CD14-positive monocyte (primary cell): Measurements from ENCODE around the gene ZNF423. TPM values are rescaled to one million over a fixed set of nuclear protein-coding genes. Genes with fewer than 3 reads are reported as not detected.

Experiments
- DNase-seq, 3 donors: peaks; one replicate each; pipeline ENCODE4 v3.0.0-alpha.2; 2011 to 2022
- H2AFZ ChIP-seq: 2 replicates; pipeline ENCODE4 v1.6.0; 2012; ENCODE audit warnings: mild to moderate bottlenecking, low read depth, low read length, inconsistent platforms; ENCODE audit not compliant: insufficient read depth, poor library complexity, severe bottlenecking
- H3K27ac ChIP-seq, 2 donors: 1 replicate in 1 of 2; 2 replicates in 1 of 2; pipeline ENCODE4 v1.5.1; 2012 to 2013; ENCODE audit warnings: low read length in 2 of 2, control low read depth in 1 of 2, inconsistent platforms in 1 of 2, low read depth in 1 of 2, mild to moderate bottlenecking in 1 of 2
- H3K27me3 ChIP-seq, 2 donors: one replicate each; pipeline versions ENCODE4 v1.6.0 to v1.6.1; 2011 to 2013; ENCODE audit warnings: low read length in 2 of 2; ENCODE audit not compliant: control insufficient read depth in 2 of 2, insufficient read depth in 2 of 2
- H3K36me3 ChIP-seq, 2 donors: replicated peaks in 1 of 2; 1 replicate in 1 of 2; 2 replicates in 1 of 2; pipeline versions ENCODE4 v1.5.1 to v1.6.1; 2012 to 2013; ENCODE audit warnings: low read length in 2 of 2, control low read depth in 1 of 2, inconsistent platforms in 1 of 2, mild to moderate bottlenecking in 1 of 2; ENCODE audit not compliant: insufficient read depth in 2 of 2, control insufficient read depth in 1 of 2
- H3K4me1 ChIP-seq, 2 donors: 1 replicate in 1 of 2; 2 replicates in 1 of 2; pipeline versions ENCODE4 v1.5.1 to v1.6.1; 2012 to 2013; ENCODE audit warnings: low read length in 2 of 2, control low read depth in 1 of 2, inconsistent platforms in 1 of 2, mild to moderate bottlenecking in 1 of 2, moderate library complexity in 1 of 2; ENCODE audit not compliant: insufficient read depth in 2 of 2, control insufficient read depth in 1 of 2
- H3K4me2 ChIP-seq: replicated peaks from 2 replicates; pipeline ENCODE3; 2012; ENCODE audit warnings: low read length, moderate library complexity, mild to moderate bottlenecking; ENCODE audit not compliant: poor library complexity, severe bottlenecking; ENCODE audit errors: extremely low read depth
- H3K4me3 ChIP-seq, 3 experiments: fragments of 200-600 bp in 1 of 3; sonication (generic) in 1 of 3; replicated peaks in 1 of 3; 1 replicate in 2 of 3; 2 replicates in 1 of 3; pipeline ENCODE4 v1.5.1; 2011 to 2013; ENCODE audit warnings: low read length in 3 of 3, mild to moderate bottlenecking in 3 of 3, control low read depth in 2 of 3, low read depth in 2 of 3, inconsistent platforms in 1 of 3, moderate library complexity in 1 of 3
- H3K79me2 ChIP-seq: 2 replicates; pipeline ENCODE4 v1.6.0; 2012; ENCODE audit warnings: mild to moderate bottlenecking, control low read depth, inconsistent platforms, low read length, moderate library complexity; ENCODE audit not compliant: insufficient read depth
- H3K9ac ChIP-seq: 2 replicates; pipeline ENCODE4 v1.6.0; 2017; ENCODE audit warnings: low read length, mild to moderate bottlenecking; ENCODE audit not compliant: insufficient read depth, poor library complexity, severe bottlenecking
- H3K9me3 ChIP-seq, 2 donors: replicated peaks in 1 of 2; 1 replicate in 1 of 2; 2 replicates in 1 of 2; pipeline versions ENCODE4 v1.5.1 to v1.6.1; 2012 to 2013; ENCODE audit warnings: low read length in 2 of 2, control low read depth in 1 of 2; ENCODE audit not compliant: control insufficient read depth in 1 of 2, insufficient read depth in 1 of 2
- H4K20me1 ChIP-seq: 2 replicates; pipeline ENCODE4 v1.6.0; 2012; ENCODE audit warnings: mild to moderate bottlenecking, low read length, control low read depth, moderate library complexity; ENCODE audit not compliant: insufficient read depth
- H3K27ac Mint-ChIP-seq, 7 donors: one replicate each; pipeline ENCODE4 v1.8.0; 2020; ENCODE audit warnings: mild to moderate bottlenecking in 7 of 7, mixed read lengths in 7 of 7, moderate library complexity in 6 of 7, inconsistent platforms in 2 of 7
- H3K27me3 Mint-ChIP-seq, 3 donors: one replicate each; pipeline ENCODE4 v1.8.0; 2021 to 2022; ENCODE audit warnings: low read depth in 3 of 3, mild to moderate bottlenecking in 3 of 3, mixed read lengths in 3 of 3, moderate library complexity in 3 of 3, inconsistent platforms in 1 of 3
- H3K36me3 Mint-ChIP-seq, 2 donors: one replicate each; pipeline ENCODE4 v1.8.0; 2020; ENCODE audit warnings: mixed read lengths in 2 of 2, inconsistent platforms in 1 of 2, mild to moderate bottlenecking in 1 of 2
- H3K4me1 Mint-ChIP-seq: one replicate; pipeline ENCODE4 v1.8.0; 2020; ENCODE audit warnings: mild to moderate bottlenecking, mixed read lengths
- H3K4me3 Mint-ChIP-seq, 2 donors: one replicate each; pipeline ENCODE4 v1.8.0; 2020; ENCODE audit warnings: mild to moderate bottlenecking in 2 of 2, mixed read lengths in 2 of 2, moderate library complexity in 1 of 2
- H3K9me3 Mint-ChIP-seq, 7 donors: one replicate each; pipeline ENCODE4 v1.8.0; 2020 to 2022; ENCODE audit warnings: mixed read lengths in 7 of 7, mild to moderate bottlenecking in 6 of 7, moderate library complexity in 6 of 7, inconsistent platforms in 2 of 7
- CTCF ChIP-seq: fragments of 200-600 bp; IDR thresholded peaks from one replicate; pipeline ENCODE4 v1.8.0; 2022; ENCODE audit warnings: antibody characterized with exemption, mild to moderate bottlenecking
- WGBS: methylation state at CpG from one replicate; pipeline ENCODE4 v1.1.5; 2013; ENCODE audit warnings: missing lambda C conversion rate; ENCODE audit not compliant: insufficient coverage; 5-methylcytosine and 5-hydroxymethylcytosine counted together
- intact Hi-C, 2 donors: fragments of 100-400 bp; cut with micrococcal nuclease; formaldehyde crosslinking; loops; one replicate each; pipeline versions ENCODE4 v1.15.0 to v1.15.1; 2023
- polyA plus RNA-seq, 3 donors: library from polyadenylated mRNA; depleted of rRNA in 1 of 3; unstranded in 2 of 3; stranded (reverse) in 1 of 3; fragments of 300-500 nt in 2 of 3; fragments of >200 nt in 1 of 3; fragmentation: Illumina TruSeq in 2 of 3; gene quantifications; 1 replicate in 2 of 3; 2 replicates in 1 of 3; pipeline ENCODE4 v1.2.3, GENCODE V29; 2012 to 2021

ZNF423 gene
- polyA plus RNA-seq, 3 donors, result not detected

GRCh38 chr16:49750341-49751000, 105.4 kb downstream of the ZNF423 start:
- TF ChIP-seq CTCF, result no peak
- H3K4me3 ChIP-seq, result no peak overlapping the region
- H4K20me1 ChIP-seq, result no peaks in the 10 kb centered on the region
- H2AFZ ChIP-seq, result no peak overlapping the region
- H3K36me3 ChIP-seq, result no peaks in the 10 kb centered on the region
- no peak overlapping the region for H3K4me2 ChIP-seq
- intact Hi-C loops, result no loop called here
- no peak overlapping the region for H3K4me3 Mint-ChIP-seq
- H3K27ac Mint-ChIP-seq, result peak overlapping the region in 1 of 7 donors; percentile 32
- no peak overlapping the region for H3K9ac ChIP-seq
- H3K79me2 ChIP-seq, result no peaks in the 10 kb centered on the region
- peaks cover 18% of the 10 kb centered on the region for H3K4me1 Mint-ChIP-seq
- H3K9me3 Mint-ChIP-seq, result peaks cover 0 to 3% (median 0%) of the 10 kb centered on the region in 7 donors
- no peaks in the 10 kb centered on the region for H3K9me3 ChIP-seq
- H3K27me3 ChIP-seq, result no peaks in the 10 kb centered on the region
- no peaks in the 10 kb centered on the region for H3K36me3 Mint-ChIP-seq
- peaks cover 16 to 18% of the 10 kb centered on the region in 2 donors for H3K4me1 ChIP-seq
- no peak overlapping the region for H3K27ac ChIP-seq
- no peak for DNase-seq
- H3K27me3 Mint-ChIP-seq, result peaks cover 2 to 11% (median 5%) of the 10 kb centered on the region in 3 donors
- WGBS, result 92% methylated on average over 9 of the region's 15 CpGs

GRCh38 chr16:49749816-49750215, 106.1 kb downstream of the ZNF423 start:
- Histone ChIP-seq H3K79me2 (no peaks in the 10 kb centered on the region), H3K27ac (no peak overlapping the region), H3K9ac (no peak overlapping the region), H2AFZ (no peak overlapping the region), H3K9me3 (no peaks in the 10 kb centered on the region), H3K36me3 (no peaks in the 10 kb centered on the region), H3K4me3 (no peak overlapping the region), H3K4me1 (peaks cover 10 to 13% of the 10 kb centered on the region in 2 donors), H3K27me3 (no peaks in the 10 kb centered on the region), H3K4me2 (no peak overlapping the region), H4K20me1 (no peaks in the 10 kb centered on the region)
- 100% methylated on average over 2 of the region's 9 CpGs for WGBS
- no peak overlapping the region for H3K4me3 Mint-ChIP-seq
- H3K27me3 Mint-ChIP-seq, result peaks cover 2 to 11% (median 5%) of the 10 kb centered on the region in 3 donors
- no peak overlapping the region for H3K27ac Mint-ChIP-seq
- H3K9me3 Mint-ChIP-seq, result peaks cover 0 to 3% (median 0%) of the 10 kb centered on the region in 7 donors
- peaks cover 12% of the 10 kb centered on the region for H3K4me1 Mint-ChIP-seq
- DNase-seq, result no peak
- no peaks in the 10 kb centered on the region for H3K36me3 Mint-ChIP-seq
- TF ChIP-seq CTCF, result no peak
- intact Hi-C loops, result no loop called here
